NCI-H748 treated with DMSO at 0.1 percent for 48 hours (cell line): ENCODE measurements around the gene TMEM42.
"Not testable (repeated sequence)": the region's sequence is repeated elsewhere in the genome, so short reads cannot be mapped to it uniquely, and the experiment has no call there.

Experiments used
- DNase-seq: peaks from one replicate; lab custom pipeline; 2025; lab: John Stamatoyannopoulos, UW

TMEM42 gene

DNA sequence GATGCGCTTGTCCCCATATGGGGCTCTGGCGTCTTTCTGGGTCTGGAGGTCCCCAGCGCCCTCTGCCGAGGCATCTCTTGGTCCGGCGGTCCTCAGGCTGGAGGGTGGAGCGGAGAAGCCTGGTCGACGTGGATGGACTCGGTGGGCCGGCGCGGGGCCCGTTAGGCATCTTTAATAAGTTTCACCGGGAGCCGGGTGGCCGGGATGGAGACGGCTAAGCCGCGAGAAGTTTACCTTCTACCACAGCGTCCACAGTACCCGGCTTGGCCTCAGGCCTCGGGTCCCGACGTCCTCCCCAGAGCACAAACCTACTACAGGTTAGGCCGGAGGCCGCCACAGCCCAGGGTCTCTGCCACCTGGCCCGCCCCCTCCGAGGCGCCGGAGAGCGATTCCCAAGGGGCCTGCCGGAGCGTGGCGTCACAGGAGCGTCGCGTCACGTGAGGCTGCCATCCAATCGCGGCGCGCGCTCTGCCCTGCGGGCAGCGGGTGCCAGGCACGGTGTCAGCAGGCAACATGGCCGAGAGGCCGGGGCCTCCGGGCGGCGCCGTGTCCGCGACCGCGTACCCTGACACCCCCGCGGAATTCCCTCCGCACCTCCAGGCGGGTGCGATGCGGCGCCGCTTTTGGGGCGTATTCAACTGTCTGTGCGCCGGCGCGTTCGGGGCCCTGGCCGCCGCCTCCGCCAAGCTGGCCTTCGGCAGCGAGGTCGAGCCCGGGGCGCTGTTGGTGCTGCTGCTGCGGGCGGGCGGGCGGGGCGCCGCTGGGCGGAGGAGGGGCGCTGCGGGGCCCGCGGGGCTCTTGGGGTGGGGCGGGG, at the start of gene TMEM42:
TSS of gene TMEM42 (plus strand) at position 501 of the 814 bp plus-strand sequence. CDS start at position 514, 13 bp downstream.
- peak; percentile 67 for DNase-seq

DNA sequence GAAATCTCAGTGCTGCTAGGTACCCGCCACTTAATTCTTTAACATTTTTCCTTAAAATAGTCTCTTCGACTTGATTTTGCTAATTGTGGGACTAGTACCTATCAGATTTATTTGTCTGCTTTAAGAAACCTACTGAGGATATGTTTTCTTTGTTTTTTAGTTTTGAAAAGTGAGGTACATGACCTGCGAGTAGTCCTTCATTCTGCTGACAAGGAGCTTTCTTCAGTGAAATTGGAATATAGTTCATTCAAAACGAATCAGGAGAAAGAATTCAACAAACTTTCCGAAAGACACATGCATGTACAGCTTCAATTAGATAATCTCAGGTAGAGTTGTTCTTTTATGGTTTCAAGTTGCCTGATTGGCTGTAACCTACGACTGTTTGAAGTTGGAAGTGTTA, 47.0 kb upstream of the TMEM42 start:
- DNase-seq = no peak

DNA sequence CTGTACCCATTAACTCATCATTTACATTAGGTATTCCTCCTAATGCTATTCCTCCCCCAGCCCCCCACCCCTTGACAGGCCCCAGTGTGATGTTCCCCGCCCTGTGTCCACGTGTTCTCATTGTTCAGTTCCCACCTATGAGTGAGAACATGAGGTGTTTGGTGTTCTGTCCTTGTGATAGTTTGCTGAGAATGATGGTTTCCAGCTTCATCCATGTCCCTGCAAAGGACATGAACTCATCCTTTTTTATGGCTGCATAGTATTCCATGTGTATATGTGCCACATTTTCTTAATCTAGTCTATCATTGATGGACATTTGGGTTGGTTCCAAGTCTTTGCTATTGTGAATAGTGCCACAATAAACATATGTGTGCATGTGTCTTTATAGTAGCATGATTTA, 45.4 kb upstream of the TMEM42 start:
- DNase-seq = not testable (repeated sequence)

DNA sequence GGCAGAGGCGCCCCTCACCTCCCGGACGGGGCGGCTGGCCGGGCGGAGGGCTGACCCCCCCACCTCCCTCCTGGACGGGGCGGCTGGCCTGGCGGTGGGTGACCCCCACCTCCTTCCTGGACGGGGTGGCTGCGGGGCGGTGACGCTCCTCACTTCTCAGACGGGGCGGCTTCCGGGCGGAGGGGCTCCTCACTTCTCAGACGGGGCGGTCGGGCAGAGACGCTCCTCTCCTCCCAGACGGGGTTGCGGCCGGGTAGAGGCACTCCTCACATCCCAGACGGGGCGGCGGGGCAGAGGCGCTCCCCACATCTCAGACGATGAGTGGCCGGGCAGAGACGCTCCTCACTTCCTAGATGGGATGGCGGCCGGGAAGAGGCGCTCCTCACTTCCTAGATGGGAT, 40.5 kb upstream of the TMEM42 start:
- not testable (repeated sequence) for DNase-seq

DNA sequence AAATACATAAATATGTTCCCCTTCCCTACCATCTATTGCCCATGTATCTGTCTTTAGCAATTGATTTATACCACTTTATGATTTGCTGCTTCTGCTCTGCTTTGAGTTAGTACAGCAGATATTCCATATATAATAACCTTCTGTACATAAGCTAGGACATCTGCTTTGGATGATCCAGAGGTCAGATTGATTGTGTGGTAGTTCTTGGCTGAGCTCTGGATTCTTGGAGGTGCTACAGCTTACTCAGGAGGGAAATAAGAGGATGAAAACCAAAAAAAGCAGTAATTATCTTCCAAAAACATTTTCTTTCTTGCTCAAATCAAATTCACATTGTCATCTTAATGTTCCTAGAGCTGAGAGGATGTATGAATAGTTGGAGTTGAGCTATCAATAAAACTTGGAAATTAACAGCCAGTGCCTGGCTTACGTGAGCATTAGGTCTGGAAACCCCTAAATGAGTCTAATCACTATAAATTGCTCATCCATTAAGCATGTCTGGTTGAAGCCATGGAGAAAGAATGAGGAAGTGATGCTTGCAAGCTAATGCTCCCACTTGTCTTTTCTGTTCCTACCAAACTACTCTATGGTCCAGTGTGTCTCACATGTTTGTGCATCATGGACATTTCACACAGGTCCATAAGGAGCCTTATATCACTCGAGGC, 36.3 kb upstream of the TMEM42 start:
- DNase-seq = no peak

DNA sequence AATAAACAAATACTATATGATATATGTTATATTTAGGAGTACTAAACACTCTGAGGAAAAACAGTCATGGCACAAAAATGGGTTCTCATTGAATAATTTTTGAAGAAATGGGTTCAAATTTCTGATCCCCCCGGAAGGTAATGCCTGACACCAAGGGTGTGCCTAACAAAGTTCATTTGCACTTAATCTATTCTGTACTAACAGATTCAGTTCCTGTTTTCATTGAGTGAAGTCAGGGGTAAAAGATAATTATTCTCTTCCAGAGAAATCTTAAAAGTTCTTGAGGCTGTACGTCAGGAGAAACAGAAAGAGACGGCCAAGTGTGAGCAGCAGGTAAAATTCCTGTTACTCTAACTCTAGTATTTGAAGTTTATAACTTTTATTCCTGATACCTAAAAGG, 34.5 kb upstream of the TMEM42 start:
- DNase-seq = no peak

DNA sequence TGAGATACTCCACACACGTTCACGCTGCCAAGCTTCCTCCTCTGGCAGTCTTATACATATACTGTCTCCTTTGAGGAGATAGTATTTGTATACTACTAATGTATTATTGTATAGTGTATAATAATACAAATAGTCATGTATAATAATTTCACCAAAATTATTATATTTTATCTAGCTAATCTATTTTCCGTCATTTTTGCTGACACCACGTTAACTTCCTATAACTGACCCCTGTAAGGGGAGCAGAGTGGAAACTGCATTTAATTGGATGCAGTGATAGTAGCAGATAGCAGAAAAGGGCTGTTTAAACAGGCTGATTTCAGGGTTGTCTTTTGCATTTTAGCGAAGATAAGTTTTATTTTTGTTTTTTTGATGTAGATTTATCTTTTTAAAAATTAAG, 30.5 kb upstream of the TMEM42 start:
- DNase-seq = no peak

DNA sequence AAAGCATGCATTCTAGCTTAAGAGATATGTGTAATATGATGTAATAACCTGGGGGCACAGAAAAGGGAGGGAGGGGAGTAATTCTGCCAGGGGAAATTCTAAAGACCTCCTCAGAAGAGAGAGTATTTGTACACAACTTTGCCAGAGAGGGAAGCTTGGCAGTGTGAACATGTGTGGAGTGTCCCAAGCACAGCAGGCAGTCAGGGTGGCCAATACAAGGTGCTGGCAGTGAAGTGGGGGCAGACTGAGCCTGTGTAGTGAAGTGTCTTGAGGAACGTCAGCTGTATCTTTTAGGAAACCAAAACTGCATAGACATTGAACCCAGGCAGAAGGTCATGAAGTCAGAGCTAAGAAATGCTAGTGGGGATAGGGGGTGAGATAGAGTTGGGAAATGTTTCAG, 29.7 kb upstream of the TMEM42 start:
- DNase-seq = no peak

DNA sequence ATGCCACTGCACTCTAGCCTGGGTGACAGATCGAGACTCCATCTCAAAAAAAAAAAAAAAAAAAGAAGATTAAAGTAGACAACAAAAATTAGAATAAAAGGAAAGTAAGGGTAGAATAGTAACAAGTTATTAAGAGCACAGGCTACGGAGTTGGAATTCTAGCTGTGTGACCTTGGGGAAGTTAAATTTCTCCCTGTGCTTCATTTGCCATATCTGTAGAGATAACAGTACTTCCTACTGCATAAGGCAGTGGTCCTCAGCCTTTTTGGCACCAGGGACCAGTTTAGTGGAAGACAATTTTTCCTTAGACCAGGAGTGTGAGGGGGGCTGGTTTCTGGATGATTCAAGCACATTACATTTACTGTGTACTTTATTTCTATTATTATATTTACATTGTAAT, 28.7 kb upstream of the TMEM42 start:
- DNase-seq = no peak

DNA sequence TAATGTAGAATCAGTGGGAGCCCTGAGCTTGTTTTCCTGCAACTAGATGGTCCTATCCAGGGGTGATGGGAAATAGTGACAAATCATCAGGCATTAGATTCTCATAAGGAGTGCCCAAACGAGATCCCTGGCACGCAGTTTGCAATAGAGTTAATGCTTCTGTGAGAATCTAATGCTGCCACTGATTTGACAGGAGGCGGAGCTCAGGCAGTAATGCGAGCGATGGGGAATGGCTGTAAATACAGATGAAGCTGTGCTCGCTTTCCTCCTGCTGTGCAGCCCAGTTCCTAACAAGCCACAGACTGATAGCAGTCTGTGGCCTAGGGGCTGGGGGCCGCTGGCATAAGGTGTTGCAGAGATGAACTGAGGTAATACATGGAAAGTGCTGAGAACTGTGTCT, 28.3 kb upstream of the TMEM42 start:
- no peak for DNase-seq

DNA sequence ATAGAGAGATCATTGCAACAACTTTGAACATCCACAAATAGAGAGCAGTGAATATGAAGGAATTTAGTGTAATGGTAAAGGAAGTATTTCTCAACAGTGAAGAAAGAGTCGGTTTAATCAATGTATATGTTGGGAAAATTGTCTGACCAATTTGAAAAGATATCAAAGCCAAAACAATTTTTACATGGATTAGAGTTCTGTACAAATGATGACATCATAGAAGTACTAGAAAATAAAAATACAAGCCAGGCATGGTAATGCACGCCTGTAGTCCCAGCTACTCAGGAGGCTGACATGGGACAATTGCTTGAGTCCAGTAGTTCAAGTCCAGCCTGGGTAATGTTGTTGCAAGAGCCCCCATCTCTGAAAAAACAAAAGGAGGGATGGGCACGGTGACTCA, 26.0 kb upstream of the TMEM42 start:
- DNase-seq = no peak

DNA sequence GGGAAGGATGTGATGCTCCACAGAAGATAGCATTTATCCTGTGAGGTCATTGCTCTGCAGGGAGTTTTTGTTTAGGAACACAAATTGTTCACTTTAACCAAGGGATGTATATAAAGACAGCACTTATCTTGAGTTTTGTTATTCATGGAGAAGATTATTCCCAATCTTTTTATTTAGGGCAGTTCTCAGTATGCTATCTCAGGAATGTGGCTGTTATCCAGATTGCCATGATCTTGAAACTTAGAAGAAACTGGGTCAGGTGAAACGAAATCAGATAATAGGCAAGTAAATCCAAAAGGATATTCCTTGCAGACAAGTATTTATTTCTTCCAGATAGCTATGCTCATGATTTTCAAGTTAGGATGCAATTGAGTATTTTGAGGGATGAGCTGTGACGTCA, 19.3 kb upstream of the TMEM42 start:
- DNase-seq = no peak

DNA sequence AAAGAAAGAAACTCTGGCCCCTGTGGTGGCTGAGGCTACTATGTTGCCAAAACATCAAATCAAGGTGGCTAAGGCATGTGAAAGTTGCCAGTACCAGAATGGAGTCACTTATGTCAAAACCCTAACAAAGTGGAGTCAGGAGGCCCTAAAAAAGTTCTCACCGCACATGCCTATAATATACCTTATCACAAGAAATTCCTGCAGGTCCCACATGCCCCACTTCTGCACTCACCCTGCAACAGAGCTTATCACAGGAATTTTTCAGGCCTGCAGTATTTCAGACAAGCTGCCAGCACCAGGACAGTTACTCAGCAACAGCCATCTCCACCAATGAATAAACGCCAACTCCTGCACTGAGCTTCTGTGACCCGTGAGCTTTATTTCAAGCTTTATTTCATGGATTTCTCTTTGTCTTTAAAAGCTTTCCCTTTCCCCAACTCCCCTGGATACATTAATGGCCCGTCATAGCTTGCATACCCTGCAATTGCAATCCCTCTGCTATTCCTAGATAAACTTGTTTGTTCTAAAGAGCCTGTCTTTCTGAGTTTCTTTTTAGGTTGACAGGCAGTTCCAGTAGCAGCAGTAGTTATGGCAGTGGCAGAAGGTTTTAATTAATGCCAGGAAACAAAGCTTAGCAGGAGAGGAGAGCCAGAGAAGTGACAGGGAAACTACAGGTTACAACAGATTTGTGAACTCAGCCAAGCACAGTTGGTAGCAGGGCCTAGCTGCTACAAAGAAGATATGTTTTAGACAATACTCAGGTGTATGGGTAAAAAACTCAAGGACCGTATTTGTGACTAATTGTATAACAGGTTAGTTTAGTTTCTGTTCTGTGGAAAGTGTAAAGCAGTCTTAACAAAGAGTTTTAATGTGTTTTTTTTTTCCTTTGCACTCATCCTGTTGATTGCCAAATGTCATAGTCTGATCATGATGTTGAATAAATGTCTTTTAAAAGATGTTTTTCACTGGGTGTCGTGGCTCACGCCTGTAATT, 15.9 kb upstream of the TMEM42 start:
- no peak for DNase-seq

DNA sequence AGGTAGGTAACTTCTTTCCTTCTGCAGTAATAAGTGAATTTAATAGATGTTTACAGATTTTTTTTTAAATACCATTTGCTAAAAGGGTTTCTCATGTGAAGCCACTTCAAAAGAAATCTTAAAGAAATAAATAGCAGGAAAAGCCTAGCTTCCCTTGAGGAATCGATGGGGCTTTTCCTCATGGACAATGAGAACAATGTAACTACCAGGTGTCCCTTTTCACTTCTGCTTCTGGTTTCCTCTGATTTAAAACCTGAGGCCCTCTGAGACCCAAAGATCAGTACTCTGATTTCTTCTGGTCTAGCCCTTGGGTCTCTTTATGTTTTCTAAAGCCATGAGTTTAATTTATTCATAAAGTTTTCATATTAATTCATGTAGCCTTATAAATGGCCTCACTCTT, 13.1 kb upstream of the TMEM42 start:
- no peak for DNase-seq

DNA sequence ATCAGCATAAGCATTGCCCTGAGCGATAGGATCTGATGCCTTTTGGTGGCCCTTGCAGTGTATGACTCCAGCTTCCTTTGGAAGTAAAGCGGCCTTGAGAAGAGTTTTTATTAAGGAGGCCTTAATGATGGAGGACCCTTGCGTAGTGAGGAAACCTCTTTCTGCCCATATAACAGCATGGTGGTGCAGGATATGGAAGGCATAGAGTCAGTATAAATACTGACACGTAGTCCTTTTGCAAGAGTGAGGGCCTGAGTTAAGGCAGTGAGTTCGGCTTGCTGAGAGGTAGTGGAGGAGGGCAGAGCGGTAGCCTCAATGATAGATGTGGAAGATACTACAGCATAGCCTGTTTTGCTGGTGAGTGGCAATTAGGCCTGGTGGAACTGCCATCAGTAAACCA, 5.0 kb upstream of the TMEM42 start:
- not testable (repeated sequence) for DNase-seq

DNA sequence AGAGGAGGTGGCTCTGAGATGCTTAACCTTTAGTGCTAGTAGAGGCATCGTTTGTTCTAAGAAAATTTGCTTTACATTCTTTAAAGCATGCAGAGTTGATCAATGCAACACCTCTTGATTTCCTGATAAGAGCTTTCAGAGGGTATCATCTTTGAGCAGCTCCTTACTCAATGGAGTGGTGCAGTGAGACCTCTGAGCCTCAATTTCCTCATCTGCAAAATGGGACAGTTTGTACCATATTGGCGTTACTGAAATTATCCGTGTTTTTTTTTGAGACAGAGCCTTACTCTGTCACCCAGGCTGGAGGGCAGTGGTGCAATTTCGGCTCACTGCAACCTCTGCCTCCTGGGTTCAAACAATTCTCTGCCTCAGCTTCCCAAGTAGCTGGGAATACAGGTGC, 1.6 kb upstream of the TMEM42 start:
- no peak for DNase-seq

DNA sequence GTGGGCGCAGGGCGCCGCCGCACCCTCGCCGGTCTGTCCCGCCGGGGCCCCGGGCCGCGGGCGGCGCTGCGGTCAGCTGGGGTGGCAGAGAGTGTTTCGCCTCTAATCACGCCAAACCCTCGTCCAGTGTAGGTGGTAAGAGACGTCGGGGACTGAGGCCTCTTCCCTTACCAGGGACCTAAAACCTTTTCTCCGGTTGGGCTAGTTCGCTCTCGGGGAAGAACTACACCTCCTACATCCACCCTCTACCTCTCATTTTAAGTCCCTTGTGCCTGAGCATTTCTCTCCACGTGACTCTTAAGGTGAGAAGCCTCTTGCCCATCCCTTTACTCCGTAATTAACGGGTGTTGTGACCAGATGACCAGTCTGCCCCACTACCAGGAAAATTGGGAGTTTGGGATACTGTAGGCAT, 520 bp downstream of the TMEM42 start:
- no peak for DNase-seq

DNA sequence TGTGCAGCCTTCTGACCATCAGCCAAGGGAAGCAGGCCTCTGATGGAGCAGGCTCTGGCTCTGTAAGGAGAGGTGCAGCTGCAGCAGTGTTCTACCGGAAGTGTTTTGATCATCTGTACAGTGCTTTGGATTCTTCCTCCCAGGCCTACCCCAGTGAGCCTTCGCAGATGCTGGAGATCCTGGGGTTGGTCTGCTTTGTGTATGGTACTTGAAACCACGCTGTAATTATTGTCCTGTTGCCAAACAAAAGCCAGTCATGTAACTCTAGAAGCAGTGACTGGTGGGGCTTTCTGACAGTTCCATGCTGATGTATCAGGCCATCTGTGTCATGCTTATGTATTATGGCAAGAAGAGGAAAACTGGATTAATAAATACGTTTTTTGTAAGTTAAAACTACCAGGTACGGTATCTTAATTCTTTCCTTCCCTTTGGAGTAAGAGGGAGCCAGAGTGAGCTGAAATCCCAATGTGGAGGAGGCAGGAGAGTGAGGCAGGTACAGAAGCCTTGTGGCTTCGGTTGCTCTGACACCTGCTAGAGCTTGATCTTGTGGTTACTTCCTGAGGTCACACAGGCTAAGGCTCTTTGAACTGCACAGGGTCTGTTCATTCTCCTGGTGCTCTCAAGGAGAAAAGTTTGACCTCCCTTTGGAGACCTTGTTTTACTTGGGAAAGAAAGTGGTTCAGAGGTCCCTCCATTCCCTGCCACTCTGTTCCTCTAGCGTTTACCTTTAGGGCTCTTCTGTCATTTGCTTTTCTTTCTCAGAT, 3.7 kb downstream of the TMEM42 start:
- peak; percentile 15 for DNase-seq

DNA sequence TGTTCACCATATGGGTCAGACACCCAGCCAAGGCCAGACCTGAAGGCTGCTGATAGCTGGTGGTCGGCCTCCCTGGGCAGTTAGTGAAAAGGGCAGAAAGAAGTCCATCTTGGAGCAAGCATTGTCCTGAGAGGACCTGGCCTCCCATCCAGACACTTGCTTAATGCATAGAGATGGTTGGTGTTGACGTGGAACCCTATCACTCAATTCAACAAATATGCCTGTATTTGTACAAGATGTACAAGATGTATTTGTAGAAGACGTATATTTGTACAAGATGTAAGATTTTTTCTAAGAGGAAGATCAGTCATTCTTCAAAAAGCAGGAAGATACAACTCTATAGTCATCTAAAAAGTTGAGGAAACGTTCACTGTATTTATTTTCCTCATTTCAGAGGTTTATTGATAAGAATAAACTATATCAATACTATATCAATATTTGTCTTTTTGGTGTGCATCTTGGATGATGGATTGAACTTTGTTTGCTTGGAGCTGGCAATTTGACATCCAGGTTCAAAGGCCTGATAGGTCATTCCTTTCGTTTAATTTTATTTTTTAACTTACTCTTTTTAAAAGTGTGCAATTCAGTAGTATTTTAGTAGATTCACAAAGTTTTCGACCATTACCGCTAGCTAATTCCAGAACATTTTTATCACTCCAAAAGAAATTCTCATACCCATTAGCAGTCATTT, 5.9 kb downstream of the TMEM42 start:
- DNase-seq = no peak

DNA sequence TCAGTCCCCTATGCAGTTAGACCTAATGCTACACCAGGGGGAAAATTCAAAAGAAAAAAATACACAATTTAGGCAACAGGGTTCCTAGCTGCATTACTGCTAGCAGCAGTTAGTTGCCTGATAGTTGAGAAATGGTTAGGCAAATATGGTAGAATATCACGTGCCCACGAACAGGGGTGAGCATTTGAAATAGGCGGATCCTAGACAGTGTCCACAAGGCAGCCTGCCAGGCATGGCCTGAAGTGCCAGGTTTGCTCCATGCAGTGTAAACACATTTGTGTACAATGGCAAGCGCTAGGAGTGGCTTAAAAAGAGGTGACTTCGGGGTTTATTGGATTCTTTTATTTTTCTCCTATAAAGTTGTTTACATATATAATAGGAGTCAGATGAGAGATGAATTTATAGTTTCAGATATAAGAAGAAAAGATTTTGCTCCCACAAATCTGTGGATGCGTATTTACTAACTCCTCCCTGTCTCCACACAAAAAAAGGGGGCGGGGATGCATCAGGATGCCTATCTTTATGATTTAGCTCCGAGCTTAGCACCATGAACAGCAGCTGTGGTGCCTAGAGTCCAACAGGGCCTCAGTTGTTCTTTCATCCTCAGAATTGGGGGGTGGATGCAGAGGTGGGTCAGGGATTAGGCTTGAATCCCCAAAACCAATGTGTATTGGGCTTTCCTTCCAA, 8.8 kb downstream of the TMEM42 start:
- DNase-seq = peak; percentile 8
